ENCODE data around the gene SPPL2A. TPM values are rescaled to one million over a fixed set of nuclear protein-coding genes. Genes with fewer than 3 reads are reported as not detected.

The SPPL2A gene
- total RNA-seq, result 32.5 and 68.7 TPM in 2 replicates

GRCh38 chr15:50765195-50765967, at the start of gene SPPL2A:
SPPL2A (minus strand) TSS chr15:50765706; CDS start chr15:50765533, 173 bp downstream.

GRCh38 chr15:50686469-50687301, 78.8 kb downstream of the SPPL2A start, which contains the start of gene TRPM7:
TRPM7 (minus strand) TSS chr15:50686797; CDS start chr15:50686533, 264 bp downstream.

Other genes with a start within 250 kb of the SPPL2A start
- gene USP50, start 219.0 kb downstream of the SPPL2A start, total RNA-seq, result not detected in 2 replicates
- 22.7 and 41.6 TPM in 2 replicates for gene TRPM7, start 78.9 kb downstream of the SPPL2A start, total RNA-seq
- 9.4 and 11.1 TPM in 2 replicates for gene AP4E1, start 143.0 kb upstream of the SPPL2A start, total RNA-seq